GM19193 (cell line): ENCODE data around the gene LAYN.

Source experiments
- POLR2A ChIP-seq: IDR thresholded peaks from 4 replicates; pipeline ENCODE4 v1.6.1; 2011; ENCODE audit not compliant: insufficient read depth, insufficient read length; ENCODE audit errors: extremely low read depth

The LAYN gene

GRCh38 chr11:111541254-111542061 is 938 bp downstream of the LAYN start:
- TF ChIP-seq POLR2A: no peak

GRCh38 chr11:111542606-111543275 is 2.2 kb downstream of the LAYN start:
- TF ChIP-seq POLR2A: no peak

- no peak for TF ChIP-seq POLR2A
Observed at GRCh38 chr11:111548525-111548924, 8.0 kb downstream of the LAYN start.

GRCh38 chr11:111549196-111549868 is 8.8 kb downstream of the LAYN start:
- no peak for TF ChIP-seq POLR2A

- TF ChIP-seq POLR2A: no peak
Observed at GRCh38 chr11:111549869-111550203, 9.3 kb downstream of the LAYN start.

GRCh38 chr11:111550258-111550657 is 9.7 kb downstream of the LAYN start:
- no peak for TF ChIP-seq POLR2A

- no peak for TF ChIP-seq POLR2A
Observed at GRCh38 chr11:111554532-111554931, 14.0 kb downstream of the LAYN start.

GRCh38 chr11:111555255-111555654 is 14.7 kb downstream of the LAYN start:
- no peak for TF ChIP-seq POLR2A

GRCh38 chr11:111557425-111558111 is 17.0 kb downstream of the LAYN start:
- TF ChIP-seq POLR2A: no peak

- TF ChIP-seq POLR2A: no peak
Observed at GRCh38 chr11:111559800-111560464, 19.4 kb downstream of the LAYN start.

- no peak for TF ChIP-seq POLR2A
Observed at GRCh38 chr11:111560800-111561199, 20.3 kb downstream of the LAYN start.

- no peak for TF ChIP-seq POLR2A
Observed at GRCh38 chr11:111561306-111561705, 20.8 kb downstream of the LAYN start.

GRCh38 chr11:111561791-111562325 is 21.3 kb downstream of the LAYN start:
- TF ChIP-seq POLR2A: no peak

GRCh38 chr11:111562692-111563389 is 22.3 kb downstream of the LAYN start:
- TF ChIP-seq POLR2A: no peak

GRCh38 chr11:111565114-111565720 is 24.7 kb downstream of the LAYN start:
- no peak for TF ChIP-seq POLR2A
